Islet precursor cell (in vitro differentiated cells): ENCODE results near the gene VWF.
A peak's percentile ranks its signal among the peaks of the same experiment; 100 is the strongest.

Experiments
- DNase-seq: peaks from one replicate; pipeline ENCODE4 v3.0.0-alpha.2; 2018

Gene VWF

DNA sequence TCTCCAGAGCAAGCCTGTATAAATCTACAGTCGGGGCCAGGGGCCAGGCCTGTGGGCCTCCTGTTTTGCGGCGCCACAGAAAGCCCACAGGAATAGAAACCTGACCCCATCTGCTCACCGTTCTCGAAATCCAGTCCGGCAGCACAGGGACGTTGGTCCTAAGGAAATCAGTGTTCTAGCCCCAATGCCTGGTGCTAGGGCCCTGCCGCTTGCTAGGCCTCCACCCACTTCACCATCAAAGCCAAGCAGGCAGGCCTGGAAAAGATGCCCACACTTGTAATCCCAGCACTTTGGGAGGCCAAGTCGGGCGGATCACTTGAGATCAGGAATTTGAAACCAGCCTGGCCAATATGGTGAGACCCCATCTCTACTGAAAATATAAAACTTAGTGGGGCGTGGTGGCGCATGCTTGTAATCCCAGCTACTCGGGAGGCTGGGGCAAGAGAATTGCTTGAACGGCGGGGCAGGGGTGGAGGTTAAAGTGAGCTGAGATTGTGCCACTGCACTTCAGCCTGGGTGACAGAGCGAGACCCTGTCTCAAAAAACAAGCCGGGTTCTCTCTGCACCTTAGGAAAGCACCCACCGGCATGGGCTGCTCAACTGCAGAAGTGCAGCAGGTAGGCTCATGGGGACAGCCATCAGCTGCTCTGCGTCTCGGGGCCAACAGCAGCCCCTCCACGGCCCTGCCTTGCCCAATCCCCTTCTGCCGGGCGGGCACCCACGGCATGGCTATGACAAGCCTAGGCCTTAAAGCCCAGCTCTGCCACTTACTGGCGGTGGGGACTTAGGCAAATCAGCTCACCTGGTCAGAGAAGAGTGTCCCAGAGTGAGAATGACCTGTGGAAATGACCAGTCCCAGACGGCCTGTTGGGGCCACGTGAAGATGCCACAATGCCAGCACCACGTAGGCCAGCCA lies 47.4 kb downstream of the VWF start:
- no peak for DNase-seq

DNA sequence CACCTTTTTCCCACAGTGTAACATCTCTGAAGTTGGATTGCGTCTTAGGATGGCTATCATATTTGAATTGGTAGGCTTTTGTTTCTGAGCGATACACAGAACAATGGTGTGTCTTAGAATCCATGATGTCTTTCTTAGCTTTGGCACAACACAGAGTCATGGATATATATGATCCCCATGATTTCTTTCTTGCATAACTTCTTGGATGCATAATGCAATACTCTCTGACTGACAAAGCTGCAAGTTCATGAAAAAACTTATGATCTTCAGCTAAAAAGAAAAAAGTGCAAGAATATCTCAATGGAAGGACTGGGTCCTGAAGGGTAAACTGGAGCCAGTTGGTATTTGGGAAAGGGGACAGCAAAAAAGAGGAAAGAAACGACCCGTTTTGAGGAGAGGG lies 48.1 kb downstream of the VWF start:
- DNase-seq: no peak

DNA sequence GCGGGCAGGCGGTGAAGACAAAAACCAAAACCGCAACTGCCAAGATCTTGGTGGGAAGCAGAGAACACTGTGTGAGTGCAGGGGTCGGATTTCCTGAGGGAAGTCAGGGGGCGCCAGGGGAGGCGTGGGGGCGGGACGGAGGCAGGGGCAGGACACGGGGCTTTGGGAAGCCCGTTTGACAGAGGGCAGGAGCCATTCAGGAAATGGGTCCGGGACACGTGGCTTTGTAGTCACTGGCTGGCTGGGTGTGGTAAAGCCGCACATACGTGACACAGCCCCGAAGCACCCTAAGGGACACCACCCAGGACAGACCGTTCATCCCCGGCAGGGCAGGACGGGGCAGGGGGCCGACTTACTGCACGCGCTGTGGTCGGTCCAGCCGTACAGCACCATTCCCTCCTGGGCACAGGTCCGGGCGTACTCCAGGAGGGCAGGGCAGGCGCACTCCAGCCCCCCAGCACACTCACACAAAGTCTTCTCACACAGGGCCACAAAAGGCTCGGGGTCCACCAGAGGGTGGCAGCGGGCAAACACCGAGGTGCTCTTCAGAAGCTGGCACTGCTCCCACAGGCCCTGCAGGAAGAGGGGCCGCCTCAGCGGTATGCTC lies 49.4 kb downstream of the VWF start:
- peak; percentile 80 for DNase-seq

DNA sequence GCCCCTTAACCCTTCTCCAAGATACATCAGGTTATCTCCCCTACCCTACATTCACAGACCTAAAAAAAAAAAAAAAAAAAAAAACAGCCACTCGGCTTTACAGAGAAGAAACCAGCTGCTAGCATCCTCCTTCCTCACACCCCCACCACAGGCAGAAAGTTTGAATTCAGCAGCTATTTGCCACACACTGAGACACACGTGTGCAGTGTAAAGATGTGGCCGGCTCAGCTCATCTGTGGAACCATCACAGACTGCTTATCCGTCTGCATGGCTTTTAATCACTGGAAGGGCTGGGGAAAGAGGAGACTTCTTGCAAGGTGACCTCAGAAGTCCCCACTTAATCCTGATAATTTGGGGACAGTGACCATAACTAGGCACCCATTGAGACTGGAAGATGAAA lies 50.0 kb downstream of the VWF start:
- no peak for DNase-seq

DNA sequence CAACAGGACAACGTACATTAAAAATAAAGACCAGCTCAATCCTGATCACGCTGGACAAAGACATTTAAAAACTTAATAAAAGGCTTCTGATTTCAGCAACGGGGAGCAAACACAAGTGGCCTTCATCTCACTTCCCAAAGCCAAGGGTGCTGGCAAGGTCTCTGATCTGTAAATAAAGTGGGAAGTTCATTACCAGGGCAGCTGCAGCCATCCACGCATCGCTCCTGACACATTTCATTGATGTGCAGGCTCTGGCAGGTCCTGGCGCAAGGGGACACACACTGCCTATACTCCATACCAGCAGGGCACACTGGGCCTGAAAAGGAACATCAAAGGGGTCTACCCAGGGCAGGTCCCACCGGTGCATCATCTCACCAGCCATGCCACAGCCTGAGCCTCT lies 51.0 kb downstream of the VWF start:
- DNase-seq: no peak

DNA sequence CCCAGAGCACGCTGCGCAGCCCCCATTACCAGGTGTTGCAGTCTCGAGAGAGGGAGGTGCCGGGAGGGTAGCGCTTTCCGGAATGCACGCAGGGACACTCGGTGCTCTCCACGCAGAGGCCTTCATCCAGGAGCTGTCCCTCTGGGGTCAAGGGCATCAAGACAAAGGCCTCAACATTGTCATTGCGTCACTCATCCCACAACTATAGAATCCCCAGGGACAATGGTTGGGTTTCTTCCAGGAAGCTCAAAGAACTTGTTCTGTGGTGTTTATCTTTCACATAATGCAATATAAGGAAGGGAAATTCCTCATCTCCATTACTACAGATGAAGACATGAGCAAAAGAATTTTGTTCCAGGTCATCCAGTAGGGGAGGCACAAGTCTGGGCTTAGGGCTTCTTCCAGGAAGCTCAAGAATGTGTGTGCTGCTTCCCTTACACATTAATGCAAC lies 52.1 kb downstream of the VWF start:
- DNase-seq: no peak

DNA sequence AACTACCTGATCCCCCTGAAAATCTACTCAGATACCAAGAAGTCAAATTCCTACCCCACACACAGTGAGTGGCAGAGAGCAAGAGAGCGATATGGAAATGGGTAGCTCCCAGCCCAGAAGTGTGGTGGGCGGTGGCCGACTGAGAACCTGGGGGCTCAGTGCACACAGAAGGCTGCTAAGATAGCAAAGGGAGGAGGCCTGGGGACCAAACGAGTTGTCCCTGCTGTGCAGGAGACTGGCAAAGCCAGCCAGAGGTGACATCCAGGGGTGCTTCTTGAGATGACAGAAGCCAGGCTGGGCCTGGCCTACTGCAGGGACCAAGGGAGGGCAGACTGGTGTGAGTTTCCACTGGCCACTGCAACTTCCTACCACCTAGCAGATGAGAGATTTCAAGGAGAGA lies 52.9 kb downstream of the VWF start:
- no peak for DNase-seq

DNA sequence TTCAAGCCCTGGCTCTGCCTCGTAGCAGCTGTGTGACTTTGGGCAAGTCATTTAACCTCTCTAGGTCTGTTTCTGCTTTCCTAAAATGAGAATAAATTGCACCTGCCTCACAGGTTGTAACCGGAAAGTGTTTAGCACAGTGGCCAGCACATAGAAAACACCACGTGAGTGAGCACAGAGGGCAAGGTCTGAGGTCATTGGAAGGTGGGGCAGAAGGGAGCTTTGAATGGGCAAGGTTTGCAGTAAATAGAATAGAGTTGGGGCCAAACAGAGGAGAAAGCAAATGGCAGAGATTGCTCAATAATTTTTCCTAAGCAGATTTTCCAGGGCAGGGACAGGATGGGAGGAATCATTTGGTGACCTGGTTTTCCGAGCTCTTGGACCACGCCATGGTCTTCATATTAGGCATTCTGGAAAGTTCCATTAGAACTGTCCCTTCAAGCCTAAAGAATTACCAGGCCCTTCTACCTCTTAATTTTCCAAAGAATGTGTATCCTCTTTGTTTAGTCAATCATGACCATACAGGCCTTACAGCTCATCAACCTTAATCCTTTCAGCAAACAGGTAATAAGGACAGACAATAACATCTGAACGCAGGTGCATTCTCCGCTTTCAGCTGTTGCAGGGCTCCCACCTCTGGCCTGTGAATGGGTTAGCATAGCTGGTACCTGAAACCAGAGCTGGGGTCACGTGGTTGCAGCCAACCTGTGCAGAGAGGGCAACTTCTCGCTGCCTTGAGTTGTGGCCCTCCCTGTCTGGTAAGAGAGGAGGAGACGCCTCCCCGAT lies 53.8 kb downstream of the VWF start:
- no peak for DNase-seq

DNA sequence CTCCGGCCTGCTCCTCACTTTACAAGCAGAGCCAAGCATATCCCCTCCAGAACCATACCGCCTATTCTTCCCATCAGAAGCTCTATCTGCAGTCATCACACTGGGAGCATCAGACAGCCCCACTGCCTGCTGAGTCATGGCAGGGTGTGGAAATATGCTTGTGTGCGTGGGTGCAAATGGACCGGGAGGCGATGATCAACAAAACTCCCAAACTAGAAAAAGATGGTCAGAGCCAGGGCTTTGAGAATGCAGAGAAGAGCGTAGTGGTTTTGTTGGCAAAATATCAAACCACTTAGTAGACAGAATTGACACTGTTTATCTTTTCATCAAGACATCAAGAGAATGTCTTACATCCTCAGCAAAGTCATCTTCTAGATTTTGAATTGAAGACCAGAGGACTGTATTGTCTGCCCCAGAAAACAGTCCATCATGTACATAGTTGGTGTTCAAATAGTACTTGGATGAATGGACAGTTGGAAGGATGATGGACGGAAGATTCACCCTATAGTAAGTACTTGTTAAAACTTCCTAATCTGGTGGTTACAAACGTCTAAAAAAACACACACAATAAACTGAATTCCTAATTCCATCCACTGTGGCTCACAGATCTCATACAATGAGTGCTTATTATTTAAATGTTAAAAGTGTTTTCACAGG lies 54.9 kb downstream of the VWF start:
- DNase-seq: no peak

DNA sequence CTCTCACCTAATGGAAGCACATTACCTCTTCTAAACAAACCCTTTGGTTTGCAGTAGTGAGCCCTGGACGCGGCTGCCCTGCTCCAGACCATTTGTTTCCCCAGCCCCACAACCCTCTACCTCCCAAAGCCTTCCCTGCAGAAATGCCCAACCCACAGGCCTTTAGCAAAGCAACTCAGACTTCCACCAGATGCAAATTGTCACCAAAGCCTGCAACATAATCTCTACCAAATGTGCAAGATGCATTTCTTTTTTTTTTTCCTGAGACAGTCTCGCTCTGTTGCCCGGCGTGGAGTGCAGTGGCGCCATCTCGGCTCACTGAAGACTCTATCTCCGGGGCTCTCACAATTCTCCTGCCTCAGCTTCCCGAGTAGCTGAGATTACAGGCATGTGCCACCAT lies 56.2 kb downstream of the VWF start:
- no peak for DNase-seq

DNA sequence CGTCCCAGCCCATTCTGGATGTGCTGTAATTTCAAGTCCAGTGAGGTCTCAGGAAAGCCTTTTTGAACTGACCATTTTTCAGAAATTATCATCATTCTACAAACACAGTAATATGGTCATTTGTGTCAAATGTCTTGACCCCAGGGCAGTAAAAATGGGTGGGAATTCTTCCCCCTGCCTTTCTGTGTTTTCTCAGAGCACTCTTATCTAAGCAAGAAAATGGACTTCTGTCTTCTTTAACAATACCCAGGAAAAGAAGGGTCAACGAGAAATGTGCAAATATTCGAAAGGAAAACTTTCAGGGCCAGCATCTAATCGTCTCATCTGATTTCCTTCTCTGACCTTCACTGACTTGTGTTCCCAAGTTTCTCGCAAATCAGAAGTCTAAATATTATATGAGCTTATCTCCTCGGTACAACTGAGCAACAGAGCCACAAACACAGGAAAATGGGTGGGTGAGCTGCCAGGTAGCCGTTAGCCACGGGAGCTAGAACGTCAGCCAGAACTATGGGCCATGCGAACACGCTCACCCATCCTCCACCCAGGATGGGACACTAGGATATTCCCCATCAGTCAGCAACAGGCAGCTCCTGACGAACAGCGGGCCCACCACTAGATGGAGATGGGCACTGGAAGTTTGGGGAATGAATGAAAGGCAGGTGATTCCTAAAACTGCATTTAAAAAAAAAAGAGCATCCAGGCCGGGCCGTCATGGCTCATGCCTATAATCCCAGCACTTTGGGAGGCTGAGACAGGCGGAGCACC lies 57.1 kb downstream of the VWF start:
- DNase-seq: peak; percentile 89

DNA sequence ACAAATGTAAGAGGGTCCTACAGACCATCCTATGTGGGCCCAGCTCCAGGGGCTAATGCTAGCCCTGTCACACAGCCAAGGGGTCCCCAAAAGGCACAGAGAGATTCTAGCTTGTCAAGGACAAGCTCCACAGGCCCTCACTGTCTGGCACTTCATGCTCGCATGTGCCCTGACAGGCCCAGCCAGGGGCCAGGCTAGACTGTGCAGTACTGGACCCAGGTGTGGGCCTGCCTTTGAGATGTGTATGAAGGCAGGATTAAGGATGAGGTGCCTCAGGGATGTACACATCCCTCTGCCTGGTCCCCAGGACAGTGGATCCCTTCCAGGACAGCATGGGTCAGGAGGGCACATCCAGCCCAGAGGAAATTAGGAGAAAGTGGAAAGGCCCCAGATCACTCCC lies 57.8 kb downstream of the VWF start:
- DNase-seq: no peak

DNA sequence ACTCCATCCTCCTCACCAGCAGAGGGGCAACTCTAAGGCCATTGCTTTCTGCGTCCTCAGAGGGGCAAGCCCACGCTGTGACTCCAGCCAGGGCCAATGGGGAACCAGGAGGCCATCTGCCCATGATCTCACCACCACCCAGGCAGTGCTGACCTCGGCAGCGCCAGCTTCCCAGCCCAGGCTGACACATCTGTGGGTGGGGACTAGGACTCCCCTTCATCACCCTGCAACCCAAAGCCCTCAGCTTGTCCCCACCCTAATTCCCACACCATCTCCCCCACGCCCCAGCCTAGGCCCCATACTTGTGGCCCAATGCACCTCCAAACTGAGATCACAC lies 58.6 kb downstream of the VWF start:
- no peak for DNase-seq

DNA sequence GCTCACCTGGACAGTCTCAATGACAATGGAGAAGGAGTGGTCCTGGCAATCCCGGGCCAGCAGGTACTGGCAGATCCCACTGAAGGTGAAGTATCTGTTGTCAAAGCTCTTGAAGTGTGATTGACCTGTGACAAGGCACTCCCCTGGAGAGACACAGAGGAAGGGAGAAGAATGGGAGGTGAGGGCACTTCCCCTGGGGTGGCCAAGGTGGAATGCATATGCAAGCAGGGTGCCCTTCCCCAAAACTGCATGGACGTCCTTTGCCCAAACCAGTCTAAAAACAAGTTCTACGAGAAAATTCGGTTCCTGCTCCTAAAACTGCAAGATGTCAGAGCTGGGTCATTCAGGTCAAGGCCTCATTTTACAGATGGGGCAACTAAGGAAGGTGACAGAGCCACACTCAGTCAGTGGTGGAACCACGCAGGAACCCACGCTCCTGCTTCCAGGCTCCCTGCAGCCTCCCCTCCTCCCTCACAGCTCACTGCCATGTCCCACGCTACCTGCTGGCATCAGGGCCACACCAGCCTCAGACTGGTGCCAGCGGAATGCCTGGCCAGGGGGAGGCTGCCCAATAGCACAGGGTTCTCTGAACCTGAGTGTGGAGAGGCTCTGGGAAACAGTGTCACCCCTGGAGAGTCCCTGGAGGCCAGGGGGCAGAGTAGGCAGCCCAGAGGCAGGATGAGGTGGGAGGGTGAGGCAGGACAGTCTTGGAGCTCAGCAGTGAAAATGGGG lies 59.2 kb downstream of the VWF start:
- DNase-seq: no peak

DNA sequence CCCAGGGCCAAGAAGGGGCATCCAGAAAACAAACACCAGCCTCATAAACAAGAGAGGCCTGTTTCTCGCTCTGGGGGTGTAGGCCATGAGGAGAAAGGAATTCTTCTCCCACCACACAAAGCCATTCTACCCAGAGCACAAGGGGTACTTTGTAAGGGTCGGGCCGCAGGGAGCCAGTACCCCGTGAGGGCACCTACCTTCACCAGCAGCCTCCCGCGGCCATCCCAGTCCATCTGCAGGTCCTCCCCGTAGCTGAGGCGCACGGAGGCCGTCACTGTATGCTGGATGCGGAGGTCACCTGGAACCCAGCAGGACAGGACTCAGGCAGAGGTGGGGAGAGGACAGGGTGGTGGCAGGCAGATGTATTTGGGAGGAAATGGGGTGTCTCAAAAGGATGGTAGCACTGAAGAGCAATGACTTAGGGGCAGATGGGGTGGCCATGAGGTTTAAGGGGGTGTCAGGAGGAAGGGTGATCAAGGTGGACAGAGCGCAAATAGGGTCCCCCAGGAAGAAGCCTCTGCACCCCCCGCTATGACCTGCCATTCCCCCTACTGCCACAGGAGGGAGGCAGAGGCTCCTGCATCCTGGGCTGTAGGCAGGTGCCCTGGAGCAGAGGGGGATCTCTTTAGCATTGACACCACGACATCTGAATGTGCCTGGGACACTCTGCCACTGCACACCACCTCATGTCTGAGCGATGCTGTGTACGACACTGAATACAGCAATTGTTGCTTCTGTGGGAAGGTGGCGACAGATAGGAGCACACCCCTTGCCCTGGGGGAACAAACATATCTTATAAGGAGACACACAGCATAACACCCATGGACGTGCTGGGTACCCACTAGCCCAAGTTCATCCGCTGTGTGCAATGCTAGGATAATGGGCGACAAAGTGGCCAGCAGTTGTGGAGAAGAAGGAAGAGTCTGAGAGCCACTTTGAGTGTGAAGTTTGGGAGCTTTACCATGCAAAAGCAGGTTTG lies 61.4 kb downstream of the VWF start:
- DNase-seq: peak; percentile 85

DNA sequence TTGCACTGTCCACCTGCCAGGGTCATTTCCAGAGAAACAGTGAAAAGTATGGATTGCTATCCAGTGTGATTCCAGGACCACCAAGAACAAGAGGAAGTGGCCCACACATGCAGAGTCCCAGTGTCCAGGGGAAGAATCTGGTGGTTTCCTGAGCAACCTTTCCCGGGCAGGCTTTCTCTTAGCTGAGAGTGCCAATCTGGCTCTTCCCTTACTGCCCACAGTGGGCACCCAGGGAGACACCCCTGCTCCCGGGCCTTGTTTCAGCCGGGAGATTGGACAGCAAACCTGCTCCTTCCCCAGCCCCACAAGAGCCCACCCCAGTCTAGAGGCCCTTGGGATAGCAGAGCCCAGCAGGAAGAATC lies 62.1 kb downstream of the VWF start:
- no peak for DNase-seq

DNA sequence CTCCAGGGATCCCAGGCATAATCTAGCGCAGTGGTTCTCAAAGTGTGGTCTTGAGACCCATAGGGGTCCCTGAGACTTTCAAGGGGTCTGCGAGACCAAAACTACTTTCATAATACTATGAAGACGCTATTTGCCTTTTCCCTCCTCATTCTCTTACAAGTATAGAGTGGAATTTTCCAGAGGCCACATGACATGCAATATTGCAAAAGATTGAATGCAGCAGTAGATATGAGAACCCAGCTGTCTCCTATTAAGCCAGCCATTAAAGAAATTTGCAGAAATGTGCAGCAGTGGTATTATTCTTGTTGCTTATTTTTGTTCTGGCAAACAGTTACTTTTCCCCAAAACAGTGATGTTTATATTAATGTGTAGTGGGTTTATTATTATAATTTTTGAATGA lies 62.8 kb downstream of the VWF start:
- no peak for DNase-seq

DNA sequence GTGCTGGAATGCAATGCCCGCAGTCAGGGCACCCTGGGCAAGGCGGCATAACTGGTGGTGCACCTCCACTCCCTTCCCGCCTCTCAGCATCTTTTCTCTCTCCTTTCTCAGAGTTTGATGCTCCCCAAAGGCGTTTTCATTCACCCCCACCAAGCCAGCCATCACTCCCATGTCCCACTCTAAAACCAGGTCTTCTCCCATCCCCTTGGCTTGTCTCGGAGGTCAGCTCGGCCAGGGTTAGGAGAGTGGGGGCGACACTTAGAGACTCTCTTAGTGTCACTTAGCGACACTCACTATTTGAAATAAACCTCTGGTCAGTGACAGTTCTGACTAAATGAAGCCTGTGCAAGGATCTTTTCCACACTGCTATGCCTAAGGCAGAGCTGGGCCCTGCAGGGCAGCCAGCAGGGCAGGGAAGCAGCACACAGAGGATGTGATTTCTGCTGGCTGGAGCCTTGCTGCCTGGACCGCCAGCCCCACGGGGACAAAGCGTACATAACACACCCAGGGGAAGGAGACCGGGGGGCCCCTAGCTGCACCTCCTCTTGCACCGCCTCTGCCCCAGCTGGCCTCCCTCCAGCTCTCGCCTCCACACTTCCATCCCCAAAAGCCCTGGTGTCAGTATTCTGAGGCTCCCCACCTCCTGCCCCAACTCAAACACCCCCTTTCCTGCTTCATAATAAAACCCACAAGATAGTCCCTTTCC lies 64.5 kb downstream of the VWF start:
- no peak for DNase-seq

DNA sequence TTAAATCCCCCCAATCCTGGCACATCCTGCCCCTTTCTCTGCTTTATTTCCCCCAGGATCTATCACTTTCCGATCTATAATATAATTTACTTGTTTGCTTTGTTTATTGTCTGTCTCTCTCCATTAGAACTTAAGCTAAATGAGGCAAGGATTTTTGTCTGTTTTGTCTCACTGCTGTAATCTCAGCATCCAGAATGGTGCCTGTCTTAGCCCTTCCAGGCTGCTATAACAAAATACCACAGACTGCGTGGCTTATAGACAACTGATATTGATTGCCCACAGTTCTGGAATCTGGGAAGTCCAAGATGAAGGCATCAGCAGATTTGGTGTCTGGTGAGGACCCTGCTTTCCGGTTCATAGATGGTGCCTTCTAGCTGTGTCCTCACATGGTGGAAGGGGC lies 65.2 kb downstream of the VWF start:
- no peak for DNase-seq
